Measurements from ENCODE around the gene CHIT1. TPM values are rescaled to one million over a fixed set of nuclear protein-coding genes. Genes with fewer than 3 reads are reported as not detected.

The CHIT1 gene
- total RNA-seq, 1 experiment from 2014 or later: not detected

- ATAC-seq: no peak
- no peak for DNase-seq (ENCODE audit: low read depth, low spot score)
- no peaks in the 10 kb centered on the region for H3K79me2 ChIP-seq (ENCODE audit: insufficient read depth, low read length)
- POLR2A ChIA-PET: interaction anchor here (0.9 kb wide), 1 partner anchor 54 kb away, joined by 6 read pairs; no protein-coding TSS in a partner anchor
- peak overlapping the region; percentile 17; the same call in 1 of the 2 replicates for H3K9ac ChIP-seq (ENCODE audit: low read length)
- CTCF ChIA-PET: interaction anchor here (0.6 to 3.3 kb wide), 32 partner anchors 10 to 428 kb away, joined by 3 to 28 read pairs (median 4); no protein-coding TSS in a partner anchor
- peak overlapping the region; percentile 19 to 45; a peak in 2 of 4 replicates for H3K4me3 ChIP-seq (replicated peaks in 1 of 2; ENCODE audit: low read depth in 1 of 2, low read length in 2 of 2)
- H3K9me3 ChIP-seq (ENCODE audit: control insufficient read depth in 1 of 2, insufficient read depth in 1 of 2, low read depth in 1 of 2, low read length in 2 of 2): no peaks in the 10 kb centered on the region
- no peaks in the 10 kb centered on the region for H3K27me3 ChIP-seq (ENCODE audit: insufficient read depth, low read length)
- no peaks in the 10 kb centered on the region for H3K9me2 ChIP-seq (ENCODE audit: insufficient read depth)
- no TSS peak for BruUV-seq (replicated peaks)
- H3K27ac ChIP-seq (ENCODE audit: low read depth, low read length): no peak overlapping the region
- peak overlapping the region; percentile 60 for H2AFZ ChIP-seq (ENCODE audit: low read depth, low read length, poor library complexity, severe bottlenecking)
- RAD21 ChIA-PET (ENCODE audit: low non-redundant PET in 1 of 2, low total read pairs in 2 of 2, uncharacterized antibody in 2 of 2, unreplicated experiment in 2 of 2): interaction anchor here (0.7 to 1.4 kb wide), 7 partner anchors 18 to 401 kb away, joined by 3 to 6 read pairs (median 4); no protein-coding TSS in a partner anchor
- no peaks in the 10 kb centered on the region for H3K36me3 ChIP-seq (ENCODE audit: control insufficient read depth in 1 of 2, insufficient read depth in 2 of 2, low read length in 2 of 2)
- TF ChIP-seq, protein P1, sequence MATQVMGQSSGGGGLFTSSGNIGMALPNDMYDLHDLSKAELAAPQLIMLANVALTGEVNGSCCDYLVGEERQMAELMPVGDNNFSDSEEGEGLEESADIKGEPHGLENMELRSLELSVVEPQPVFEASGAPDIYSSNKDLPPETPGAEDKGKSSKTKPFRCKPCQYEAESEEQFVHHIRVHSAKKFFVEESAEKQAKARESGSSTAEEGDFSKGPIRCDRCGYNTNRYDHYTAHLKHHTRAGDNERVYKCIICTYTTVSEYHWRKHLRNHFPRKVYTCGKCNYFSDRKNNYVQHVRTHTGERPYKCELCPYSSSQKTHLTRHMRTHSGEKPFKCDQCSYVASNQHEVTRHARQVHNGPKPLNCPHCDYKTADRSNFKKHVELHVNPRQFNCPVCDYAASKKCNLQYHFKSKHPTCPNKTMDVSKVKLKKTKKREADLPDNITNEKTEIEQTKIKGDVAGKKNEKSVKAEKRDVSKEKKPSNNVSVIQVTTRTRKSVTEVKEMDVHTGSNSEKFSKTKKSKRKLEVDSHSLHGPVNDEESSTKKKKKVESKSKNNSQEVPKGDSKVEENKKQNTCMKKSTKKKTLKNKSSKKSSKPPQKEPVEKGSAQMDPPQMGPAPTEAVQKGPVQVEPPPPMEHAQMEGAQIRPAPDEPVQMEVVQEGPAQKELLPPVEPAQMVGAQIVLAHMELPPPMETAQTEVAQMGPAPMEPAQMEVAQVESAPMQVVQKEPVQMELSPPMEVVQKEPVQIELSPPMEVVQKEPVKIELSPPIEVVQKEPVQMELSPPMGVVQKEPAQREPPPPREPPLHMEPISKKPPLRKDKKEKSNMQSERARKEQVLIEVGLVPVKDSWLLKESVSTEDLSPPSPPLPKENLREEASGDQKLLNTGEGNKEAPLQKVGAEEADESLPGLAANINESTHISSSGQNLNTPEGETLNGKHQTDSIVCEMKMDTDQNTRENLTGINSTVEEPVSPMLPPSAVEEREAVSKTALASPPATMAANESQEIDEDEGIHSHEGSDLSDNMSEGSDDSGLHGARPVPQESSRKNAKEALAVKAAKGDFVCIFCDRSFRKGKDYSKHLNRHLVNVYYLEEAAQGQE (IDR thresholded peaks at IDR 0.05; ENCODE audit: low read depth): no peak
- TF ChIP-seq SRF (IDR thresholded peaks at IDR 0.05; ENCODE audit: low read depth): no peak
- TF ChIP-seq POLR2A (IDR thresholded peaks at IDR 0.05; ENCODE audit: borderline replicate concordance, extremely low read depth, insufficient read depth, insufficient read length): no peak
- no peak for TF ChIP-seq TCF7L2 (IDR thresholded peaks at IDR 0.05; ENCODE audit: borderline replicate concordance, extremely low read depth, insufficient read depth, insufficient read length)
- no peak for TF ChIP-seq ZBTB33 (IDR thresholded peaks at IDR 0.05; ENCODE audit: extremely low read depth, insufficient replicate concordance, low read length)
- TF ChIP-seq ZNF274 (IDR thresholded peaks at IDR 0.05; ENCODE audit: low read depth, low read length): no peak
- no peak for TF ChIP-seq CEBPB (IDR thresholded peaks at IDR 0.05; ENCODE audit: low read depth)
- TF ChIP-seq SIN3A (IDR thresholded peaks at IDR 0.05; ENCODE audit: low read depth): no peak
- TF ChIP-seq FOSL1 (IDR thresholded peaks at IDR 0.05; ENCODE audit: low read depth): no peak
- TF ChIP-seq POLR2AphosphoS5 (IDR thresholded peaks at IDR 0.05; ENCODE audit: low read depth, low read length): no peak
- no peak for TF ChIP-seq EZH2 (IDR thresholded peaks at IDR 0.05)
- TF ChIP-seq EGR1 (IDR thresholded peaks at IDR 0.05; ENCODE audit: low read depth): no peak
- no peak for TF ChIP-seq JUND (IDR thresholded peaks at IDR 0.05)
- TF ChIP-seq EZH2phosphoT487 (IDR thresholded peaks at IDR 0.05; ENCODE audit: borderline replicate concordance): no peak
- H4K20me1 ChIP-seq (ENCODE audit: insufficient read depth): no peaks in the 10 kb centered on the region
- peaks cover 0 to 32% of the 10 kb centered on the region in 2 experiments; a peak in 2 of 4 replicates for H3K4me1 ChIP-seq (ENCODE audit: control insufficient read depth in 1 of 2, insufficient read depth in 2 of 2, low read length in 2 of 2)
- H3K4me2 ChIP-seq (ENCODE audit: low read length): peak overlapping the region; percentile 77
- intact Hi-C loops (cut with micrococcal nuclease): loop anchor here (1.0 to 2.0 kb wide), 3 partner anchors 66 to 430 kb away; no protein-coding TSS in a partner anchor
These were observed 43.2 kb upstream of the CHIT1 start for GRCh38 chr1:203272633-203273205.

Measured in HCT116 (cell line).